ENCODE results near the gene METTL9.

DNA sequence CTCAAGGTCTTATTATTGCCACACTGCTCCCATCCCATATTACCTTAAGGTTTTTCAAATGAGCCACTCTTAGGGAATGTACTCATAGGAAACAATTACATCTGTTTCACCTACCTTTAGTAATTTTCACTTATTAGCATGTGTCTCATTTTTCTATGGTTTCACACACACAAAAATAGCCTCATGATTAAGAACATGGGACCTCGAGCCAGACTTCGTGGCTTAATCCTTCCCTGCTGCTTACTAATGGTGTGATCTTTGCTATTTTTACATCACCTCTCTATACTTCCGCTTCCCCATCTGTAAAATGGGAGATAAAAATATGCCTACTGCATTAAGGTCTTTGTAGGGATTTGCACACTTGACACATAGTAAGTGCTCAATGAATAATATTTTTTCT is 102.9 kb downstream of the METTL9 start:
- TF ChIP-seq POLR2A (IDR thresholded peaks at IDR 0.05; ENCODE audit: low read depth, low read length) (no peak), TAF1 (IDR thresholded peaks at IDR 0.05; ENCODE audit: borderline replicate concordance, low read depth, low read length) (no peak), POLR2AphosphoS5 (IDR thresholded peaks at IDR 0.05; ENCODE audit: low read depth, low read length) (no peak)
